ENCODE data around the gene COPS6. TPM values are rescaled to one million over a fixed set of nuclear protein-coding genes. Genes with fewer than 3 reads are reported as not detected.

Gene COPS6
- polyA plus RNA-seq, 1 donor (not counting 4 experiments of a cell fraction or from before 2014, with no cell fraction given), result 171 TPM

DNA sequence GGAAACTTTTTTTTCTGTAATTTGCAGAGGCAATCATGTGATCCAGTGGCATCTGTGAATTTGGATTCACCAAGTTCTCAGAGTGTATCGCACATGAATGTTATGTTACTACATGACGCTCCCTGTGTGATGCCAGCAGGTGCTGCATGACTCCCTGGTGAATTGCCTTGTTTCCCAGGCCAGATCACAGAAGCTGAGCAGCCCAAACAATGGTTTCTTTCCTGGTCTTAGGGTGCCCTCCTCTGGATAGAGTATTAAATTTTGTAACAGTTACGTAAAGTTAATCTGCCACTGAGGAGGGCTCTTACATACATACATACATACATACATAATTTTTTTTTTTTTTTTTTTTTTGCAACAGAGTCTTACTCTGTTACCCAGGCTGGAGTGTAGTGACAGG lies 35.6 kb upstream of the COPS6 start:
- no peaks in the 10 kb centered on the region for H3K9me1 ChIP-seq (ENCODE audit: control insufficient read depth, extremely low read depth, insufficient read depth, low read length)
- H3K9me3 ChIP-seq (ENCODE audit: control insufficient read depth, low read depth, low read length), result no peaks in the 10 kb centered on the region
- no peaks in the 10 kb centered on the region for H4K20me1 ChIP-seq (ENCODE audit: control insufficient read depth, extremely low read depth, insufficient read depth, low read length)
- dilution Hi-C loops (cut with MboI; ENCODE audit: extremely low pct_ligation_motif_present, low sequenced_read_pairs), result no loop called here
- H3K79me2 ChIP-seq (ENCODE audit: control insufficient read depth, insufficient read depth, low read length), result peaks cover 16% of the 10 kb centered on the region
- peak; percentile 63 for DNase-seq (ENCODE audit: low read depth, low spot score)
- H3K9ac ChIP-seq (ENCODE audit: control insufficient read depth, extremely low read depth, insufficient read depth, low read length), result no peak overlapping the region
- peak in 2 of 3 experiments; percentile 54 to 57 for TF ChIP-seq CTCF (optimal IDR thresholded peaks at IDR 0.05 in 1 of 3, IDR thresholded peaks at IDR 0.05 in 1 of 3, conservative IDR thresholded peaks at IDR 0.05 in 1 of 3; ENCODE audit: extremely low read depth in 1 of 3, insufficient read depth in 2 of 3, low read length in 3 of 3)
- no peak for TF ChIP-seq EZH2 (IDR thresholded peaks at IDR 0.05; ENCODE audit: low read length)
- H3K4me1 ChIP-seq (ENCODE audit: control insufficient read depth, extremely low read depth, insufficient read depth, low read length), result peaks cover 11% of the 10 kb centered on the region
- peaks cover 3 to 10% of the 10 kb centered on the region in 2 experiments for H3K36me3 ChIP-seq (ENCODE audit: control insufficient read depth in 2 of 2, extremely low read depth in 1 of 2, insufficient read depth in 2 of 2, low read length in 2 of 2)
- no peak overlapping the region for H3K4me3 ChIP-seq (ENCODE audit: control insufficient read depth in 2 of 3, extremely low read depth in 1 of 3, insufficient read depth in 2 of 3, low read depth in 1 of 3, low read length in 3 of 3)
- peak; percentile 53 for FAIRE-seq
- H3K27ac ChIP-seq (ENCODE audit: control insufficient read depth, insufficient read depth, low read length), result peak overlapping the region; percentile 13
- H3K27me3 ChIP-seq (ENCODE audit: control insufficient read depth, extremely low read depth, insufficient read depth, low read length), result no peaks in the 10 kb centered on the region
- H3K4me2 ChIP-seq (ENCODE audit: control insufficient read depth, extremely low read depth, insufficient read depth, low read depth, low read length), result no peak overlapping the region
- H2AFZ ChIP-seq (ENCODE audit: control insufficient read depth, low read length), result no peak overlapping the region

GRCh38 chr7:100057006-100057405 lies 31.8 kb upstream of the COPS6 start:
- Histone ChIP-seq H3K9me1 (ENCODE audit: control insufficient read depth, extremely low read depth, insufficient read depth, low read length) (no peaks in the 10 kb centered on the region), H3K9me3 (ENCODE audit: control insufficient read depth, low read depth, low read length) (no peaks in the 10 kb centered on the region), H3K9ac (ENCODE audit: control insufficient read depth, extremely low read depth, insufficient read depth, low read length) (no peak overlapping the region), H3K27ac (ENCODE audit: control insufficient read depth, insufficient read depth, low read length) (no peak overlapping the region), H3K4me1 (ENCODE audit: control insufficient read depth, extremely low read depth, insufficient read depth, low read length) (no peaks in the 10 kb centered on the region), H4K20me1 (ENCODE audit: control insufficient read depth, extremely low read depth, insufficient read depth, low read length) (no peaks in the 10 kb centered on the region), H3K79me2 (ENCODE audit: control insufficient read depth, insufficient read depth, low read length) (peaks cover 5% of the 10 kb centered on the region), H3K4me3 (ENCODE audit: control insufficient read depth in 2 of 3, extremely low read depth in 1 of 3, insufficient read depth in 2 of 3, low read depth in 1 of 3, low read length in 3 of 3) (no peak overlapping the region), H2AFZ (ENCODE audit: control insufficient read depth, low read length) (no peak overlapping the region), H3K4me2 (ENCODE audit: control insufficient read depth, extremely low read depth, insufficient read depth, low read depth, low read length) (no peak overlapping the region), H3K36me3 (ENCODE audit: control insufficient read depth in 2 of 2, extremely low read depth in 1 of 2, insufficient read depth in 2 of 2, low read length in 2 of 2) (peaks cover 3 to 22% of the 10 kb centered on the region in 2 experiments), H3K27me3 (ENCODE audit: control insufficient read depth, extremely low read depth, insufficient read depth, low read length) (no peaks in the 10 kb centered on the region)
- dilution Hi-C loops (cut with MboI; ENCODE audit: extremely low pct_ligation_motif_present, low sequenced_read_pairs), result no loop called here
- DNase-seq (ENCODE audit: low read depth, low spot score) (no peak), FAIRE-seq (no peak)
- no peak for TF ChIP-seq EZH2 (IDR thresholded peaks at IDR 0.05; ENCODE audit: low read length)
- TF ChIP-seq CTCF (optimal IDR thresholded peaks at IDR 0.05 in 1 of 3, IDR thresholded peaks at IDR 0.05 in 1 of 3, conservative IDR thresholded peaks at IDR 0.05 in 1 of 3; ENCODE audit: extremely low read depth in 1 of 3, insufficient read depth in 2 of 3, low read length in 3 of 3), result no peak

Measured in keratinocyte (primary cell).